Activated CD4-positive, alpha-beta memory T cell treated with anti-CD3 and anti-CD28 coated beads for 36 hours (primary cell): ENCODE results near the gene WNT6. TPM values are rescaled to one million over a fixed set of nuclear protein-coding genes. Genes with fewer than 3 reads are reported as not detected.

ENCODE experiments used
- CTCF ChIA-PET: fragments of 350-600 bp; sonication (Branson Sonifier 250); formaldehyde crosslinking; loops from one replicate; lab custom pipeline; 2021; ENCODE audit warnings: antibody characterized with exemption, inconsistent platforms; lab: Charles Lee
- POLR2A ChIA-PET: fragments of 350-600 bp; sonication (Branson Sonifier 250); formaldehyde crosslinking; loops from one replicate; lab custom pipeline; 2021; ENCODE audit warnings: antibody characterized with exemption; lab: Charles Lee
- DNase-seq: peaks from one replicate; pipeline ENCODE4 v3.0.0-alpha.2; 2020
- H3K27ac Mint-ChIP-seq: one replicate; pipeline ENCODE4 v1.8.0; 2021; ENCODE audit warnings: mixed read lengths
- H3K27me3 Mint-ChIP-seq: one replicate; pipeline ENCODE4 v1.8.0; 2021; ENCODE audit warnings: mixed read lengths
- H3K36me3 Mint-ChIP-seq: one replicate; pipeline ENCODE4 v1.8.0; 2021; ENCODE audit warnings: mixed read lengths
- H3K4me1 Mint-ChIP-seq: one replicate; pipeline ENCODE4 v1.8.0; 2021; ENCODE audit warnings: low read depth, mixed read lengths
- H3K4me3 Mint-ChIP-seq: one replicate; pipeline ENCODE4 v1.8.0; 2021; ENCODE audit warnings: mild to moderate bottlenecking, mixed read lengths
- H3K9me3 Mint-ChIP-seq: one replicate; pipeline ENCODE4 v1.8.0; 2021; ENCODE audit warnings: mixed read lengths
- intact Hi-C: fragments of 100-400 bp; cut with micrococcal nuclease; formaldehyde crosslinking; loops from one replicate; pipeline ENCODE4 v1.15.1; 2023
- total RNA-seq, 2 experiments: library from RNA; stranded (reverse); gene quantifications; one replicate each; pipeline ENCODE4 v1.2.3, GENCODE V29; 2021

WNT6 gene
- total RNA-seq, 2 experiments from 2014 or later = 0.31 to 0.40 TPM

- no peak for DNase-seq
- CTCF ChIA-PET = interaction anchor here (0.8 to 22.6 kb wide), 10 partner anchors 9 to 142 kb away, joined by 3 to 1400 read pairs (median 5); no protein-coding TSS in a partner anchor
- H3K36me3 Mint-ChIP-seq = no peaks in the 10 kb centered on the region
- POLR2A ChIA-PET = interaction anchor here (14.2 kb wide), 1 partner anchor 23 kb away, joined by 215 read pairs; no protein-coding TSS in a partner anchor
- H3K4me3 Mint-ChIP-seq = peak overlapping the region; percentile 28
- H3K9me3 Mint-ChIP-seq = no peaks in the 10 kb centered on the region
- intact Hi-C loops = no loop called here
- H3K27me3 Mint-ChIP-seq = peaks cover 48% of the 10 kb centered on the region
- peaks cover 25% of the 10 kb centered on the region for H3K4me1 Mint-ChIP-seq
- H3K27ac Mint-ChIP-seq = no peak overlapping the region
These were observed 13.2 kb downstream of the WNT6 start for GRCh38 chr2:218872645-218873358.

DNA sequence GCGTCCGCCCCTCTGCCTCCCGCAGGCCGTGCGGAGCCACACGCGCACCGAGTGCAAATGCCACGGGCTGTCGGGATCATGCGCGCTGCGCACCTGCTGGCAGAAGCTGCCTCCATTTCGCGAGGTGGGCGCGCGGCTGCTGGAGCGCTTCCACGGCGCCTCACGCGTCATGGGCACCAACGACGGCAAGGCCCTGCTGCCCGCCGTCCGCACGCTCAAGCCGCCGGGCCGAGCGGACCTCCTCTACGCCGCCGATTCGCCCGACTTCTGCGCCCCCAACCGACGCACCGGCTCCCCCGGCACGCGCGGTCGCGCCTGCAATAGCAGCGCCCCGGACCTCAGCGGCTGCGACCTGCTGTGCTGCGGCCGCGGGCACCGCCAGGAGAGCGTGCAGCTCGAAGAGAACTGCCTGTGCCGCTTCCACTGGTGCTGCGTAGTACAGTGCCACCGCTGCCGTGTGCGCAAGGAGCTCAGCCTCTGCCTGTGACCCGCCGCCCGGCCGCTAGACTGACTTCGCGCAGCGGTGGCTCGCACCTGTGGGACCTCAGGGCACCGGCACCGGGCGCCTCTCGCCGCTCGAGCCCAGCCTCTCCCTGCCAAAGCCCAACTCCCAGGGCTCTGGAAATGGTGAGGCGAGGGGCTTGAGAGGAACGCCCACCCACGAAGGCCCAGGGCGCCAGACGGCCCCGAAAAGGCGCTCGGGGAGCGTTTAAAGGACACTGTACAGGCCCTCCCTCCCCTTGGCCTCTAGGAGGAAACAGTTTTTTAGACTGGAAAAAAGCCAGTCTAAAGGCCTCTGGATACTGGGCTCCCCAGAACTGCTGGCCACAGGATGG is 14.0 kb downstream of the WNT6 start:
- POLR2A ChIA-PET = interaction anchor here (14.2 kb wide), 1 partner anchor 22 kb away, joined by 215 read pairs; no protein-coding TSS in a partner anchor
- peak overlapping the region; percentile 28 for H3K4me3 Mint-ChIP-seq
- intact Hi-C loops = loop anchor here (2.0 kb wide), 1 partner anchor 13 kb away; no protein-coding TSS in a partner anchor

DNA sequence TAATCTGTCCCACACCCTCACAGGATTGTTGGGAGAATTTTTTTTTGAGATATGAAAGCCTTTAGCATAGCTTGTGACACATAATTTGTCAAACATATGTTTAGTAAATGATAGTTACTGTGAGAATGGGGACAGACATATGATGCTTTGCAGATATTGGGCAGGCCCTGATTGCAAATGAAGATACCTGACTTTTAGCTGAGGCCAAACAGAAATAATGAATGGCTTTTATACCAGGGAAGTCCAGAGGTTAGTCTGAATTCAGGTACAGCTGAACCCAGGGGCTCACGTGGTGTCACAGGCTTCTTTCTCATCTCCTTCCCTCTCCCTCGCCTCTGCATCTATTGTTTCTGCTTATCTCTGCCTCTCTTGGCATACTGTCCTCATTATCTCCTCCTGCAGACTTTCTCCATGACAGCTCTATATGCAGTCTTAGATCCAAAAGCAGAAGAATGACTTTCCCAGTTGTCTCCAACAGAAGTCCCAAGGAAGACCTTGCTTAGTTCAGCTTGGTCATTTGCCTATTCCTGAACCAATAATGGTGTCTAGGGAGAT is 16.2 kb downstream of the WNT6 start:
- H3K4me3 Mint-ChIP-seq = no peak overlapping the region
- H3K4me1 Mint-ChIP-seq = peaks cover 33% of the 10 kb centered on the region
- POLR2A ChIA-PET = interaction anchor here (0.7 to 14.2 kb wide), 2 partner anchors 20 to 141 kb away, joined by 3 to 215 read pairs; no protein-coding TSS in a partner anchor
- intact Hi-C loops = loop anchor here (1.0 to 5.0 kb wide), 3 partner anchors 15 to 107 kb away; no protein-coding TSS in a partner anchor
- peaks cover 34% of the 10 kb centered on the region for H3K27me3 Mint-ChIP-seq
- no peaks in the 10 kb centered on the region for H3K36me3 Mint-ChIP-seq
- DNase-seq = no peak
- no peak overlapping the region for H3K27ac Mint-ChIP-seq
- CTCF ChIA-PET = interaction anchor here (0.7 to 22.6 kb wide), 33 partner anchors 10 to 623 kb away, joined by 3 to 1400 read pairs (median 5); partner anchors contain the start of genes CDK5R2, GMPPA and WNT6
- no peaks in the 10 kb centered on the region for H3K9me3 Mint-ChIP-seq

More for the DNA sequence above, 14.0 kb downstream of the WNT6 start:
- Mint-ChIP-seq H3K27ac (no peak overlapping the region), H3K4me1 (peaks cover 25% of the 10 kb centered on the region), H3K9me3 (no peaks in the 10 kb centered on the region), H3K27me3 (peaks cover 43% of the 10 kb centered on the region), H3K36me3 (no peaks in the 10 kb centered on the region)
- CTCF ChIA-PET = interaction anchor here (0.9 to 22.6 kb wide), 5 partner anchors 21 to 142 kb away, joined by 3 to 1400 read pairs (median 21); no protein-coding TSS in a partner anchor
- no peak for DNase-seq

- Mint-ChIP-seq H3K36me3 (no peaks in the 10 kb centered on the region), H3K9me3 (no peaks in the 10 kb centered on the region), H3K4me1 (peaks cover 38% of the 10 kb centered on the region), H3K27ac (peak overlapping the region; percentile 3), H3K4me3 (no peak overlapping the region), H3K27me3 (peaks cover 32% of the 10 kb centered on the region)
- peak; percentile 82 for DNase-seq
- ChIA-PET CTCF (interaction anchor here (0.7 to 22.6 kb wide), 46 partner anchors 10 to 622 kb away, joined by 3 to 1400 read pairs (median 4); partner anchors contain the start of genes CDK5R2, GMPPA and WNT6), POLR2A (interaction anchor here (0.6 to 14.2 kb wide), 3 partner anchors 19 to 142 kb away, joined by 3 to 215 read pairs (median 4); no protein-coding TSS in a partner anchor)
- intact Hi-C loops = loop anchor here (1.0 to 5.0 kb wide), 2 partner anchors 22 to 106 kb away; no protein-coding TSS in a partner anchor
These were observed 17.1 kb downstream of the WNT6 start for GRCh38 chr2:218876562-218877219.

DNA sequence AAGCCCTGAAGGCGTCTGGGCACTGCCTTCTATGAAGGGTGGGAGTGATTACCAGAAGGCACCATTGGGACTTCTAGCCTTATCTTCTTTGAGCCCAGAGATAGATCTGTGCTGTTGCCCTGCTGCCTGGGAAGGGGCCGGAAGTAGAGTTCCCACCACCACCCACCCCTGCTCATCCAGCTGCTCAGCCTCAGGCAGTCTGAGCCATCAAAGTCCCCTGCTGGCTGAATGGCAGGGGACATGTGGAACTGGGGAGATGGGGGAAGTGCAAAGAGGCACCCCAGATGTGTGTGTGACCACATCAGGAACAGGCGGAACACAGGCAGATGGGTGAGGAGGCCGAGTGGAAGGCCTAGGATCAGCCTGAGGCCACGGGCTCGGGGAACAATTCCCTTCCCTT is 17.7 kb downstream of the WNT6 start:
- POLR2A ChIA-PET = interaction anchor here (14.2 kb wide), 1 partner anchor 18 kb away, joined by 215 read pairs; no protein-coding TSS in a partner anchor
- no peaks in the 10 kb centered on the region for H3K9me3 Mint-ChIP-seq
- peaks cover 28% of the 10 kb centered on the region for H3K27me3 Mint-ChIP-seq
- peaks cover 37% of the 10 kb centered on the region for H3K4me1 Mint-ChIP-seq
- no peak overlapping the region for H3K4me3 Mint-ChIP-seq
- no peaks in the 10 kb centered on the region for H3K36me3 Mint-ChIP-seq
- CTCF ChIA-PET = interaction anchor here (0.8 to 22.6 kb wide), 19 partner anchors 11 to 591 kb away, joined by 3 to 1400 read pairs (median 6); partner anchors contain the start of gene WNT6
- no peak for DNase-seq
- intact Hi-C loops = loop anchor here (5.0 kb wide), 1 partner anchor 105 kb away; no protein-coding TSS in a partner anchor
- no peak overlapping the region for H3K27ac Mint-ChIP-seq

DNA sequence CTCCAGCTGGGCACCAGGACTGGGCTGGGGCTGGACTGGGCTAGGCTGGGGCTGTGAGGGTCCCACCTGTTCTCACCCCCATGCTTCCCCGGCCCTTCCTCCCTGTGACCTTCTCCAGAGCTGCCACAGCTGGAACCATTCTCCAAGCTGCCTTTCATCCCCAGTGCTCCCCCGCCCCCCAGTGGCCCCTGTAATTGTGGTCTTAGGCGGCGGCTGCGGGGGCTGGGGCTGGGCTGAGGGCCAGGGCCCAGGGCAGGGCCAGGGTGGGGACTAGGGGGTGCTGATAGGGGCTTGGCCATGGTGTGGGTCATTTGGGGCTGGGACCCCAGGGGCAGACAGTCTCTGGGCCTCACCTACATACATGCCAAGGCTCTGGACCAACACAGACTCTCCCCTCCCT is 18.3 kb downstream of the WNT6 start:
- intact Hi-C loops = loop anchor here (5.0 kb wide), 1 partner anchor 104 kb away; no protein-coding TSS in a partner anchor
- Mint-ChIP-seq H3K27me3 (peaks cover 22% of the 10 kb centered on the region), H3K9me3 (no peaks in the 10 kb centered on the region), H3K27ac (no peak overlapping the region), H3K4me3 (no peak overlapping the region), H3K4me1 (peaks cover 41% of the 10 kb centered on the region), H3K36me3 (no peaks in the 10 kb centered on the region)
- ChIA-PET CTCF (interaction anchor here (0.8 to 22.6 kb wide), 7 partner anchors 17 to 119 kb away, joined by 3 to 1400 read pairs (median 9); no protein-coding TSS in a partner anchor), POLR2A (interaction anchor here (14.2 kb wide), 1 partner anchor 18 kb away, joined by 215 read pairs; no protein-coding TSS in a partner anchor)
- DNase-seq = no peak

DNA sequence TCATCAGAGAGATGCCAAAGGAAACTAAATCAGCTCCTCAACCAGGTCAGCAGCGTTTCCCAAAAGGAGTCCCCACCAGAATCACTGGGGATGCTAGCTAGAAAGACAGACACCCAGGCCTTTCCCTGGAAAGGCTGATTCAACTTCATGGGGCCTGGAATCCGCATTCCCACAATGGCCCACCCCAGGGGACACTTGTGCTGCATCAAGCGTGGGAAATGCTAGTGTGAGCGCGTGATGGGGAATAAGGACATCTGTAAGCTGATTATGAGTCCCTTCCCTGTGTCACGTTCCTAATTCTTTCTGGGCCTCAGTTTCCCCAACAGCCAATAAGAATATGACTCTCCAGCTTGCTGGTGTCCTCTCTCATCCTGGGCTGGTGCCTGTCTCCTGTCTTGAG is 18.9 kb downstream of the WNT6 start:
- no peaks in the 10 kb centered on the region for H3K9me3 Mint-ChIP-seq
- CTCF ChIA-PET = interaction anchor here (0.8 to 22.6 kb wide), 3 partner anchors 16 to 116 kb away, joined by 3 to 1400 read pairs (median 9); no protein-coding TSS in a partner anchor
- POLR2A ChIA-PET = interaction anchor here (14.2 kb wide), 1 partner anchor 17 kb away, joined by 215 read pairs; no protein-coding TSS in a partner anchor
- peak overlapping the region; percentile 23 for H3K27ac Mint-ChIP-seq
- no peak for DNase-seq
- no peak overlapping the region for H3K4me3 Mint-ChIP-seq
- H3K36me3 Mint-ChIP-seq = no peaks in the 10 kb centered on the region
- H3K27me3 Mint-ChIP-seq = peaks cover 17% of the 10 kb centered on the region
- H3K4me1 Mint-ChIP-seq = peaks cover 41% of the 10 kb centered on the region
- intact Hi-C loops = loop anchor here (5.0 kb wide), 1 partner anchor 104 kb away; no protein-coding TSS in a partner anchor

DNA sequence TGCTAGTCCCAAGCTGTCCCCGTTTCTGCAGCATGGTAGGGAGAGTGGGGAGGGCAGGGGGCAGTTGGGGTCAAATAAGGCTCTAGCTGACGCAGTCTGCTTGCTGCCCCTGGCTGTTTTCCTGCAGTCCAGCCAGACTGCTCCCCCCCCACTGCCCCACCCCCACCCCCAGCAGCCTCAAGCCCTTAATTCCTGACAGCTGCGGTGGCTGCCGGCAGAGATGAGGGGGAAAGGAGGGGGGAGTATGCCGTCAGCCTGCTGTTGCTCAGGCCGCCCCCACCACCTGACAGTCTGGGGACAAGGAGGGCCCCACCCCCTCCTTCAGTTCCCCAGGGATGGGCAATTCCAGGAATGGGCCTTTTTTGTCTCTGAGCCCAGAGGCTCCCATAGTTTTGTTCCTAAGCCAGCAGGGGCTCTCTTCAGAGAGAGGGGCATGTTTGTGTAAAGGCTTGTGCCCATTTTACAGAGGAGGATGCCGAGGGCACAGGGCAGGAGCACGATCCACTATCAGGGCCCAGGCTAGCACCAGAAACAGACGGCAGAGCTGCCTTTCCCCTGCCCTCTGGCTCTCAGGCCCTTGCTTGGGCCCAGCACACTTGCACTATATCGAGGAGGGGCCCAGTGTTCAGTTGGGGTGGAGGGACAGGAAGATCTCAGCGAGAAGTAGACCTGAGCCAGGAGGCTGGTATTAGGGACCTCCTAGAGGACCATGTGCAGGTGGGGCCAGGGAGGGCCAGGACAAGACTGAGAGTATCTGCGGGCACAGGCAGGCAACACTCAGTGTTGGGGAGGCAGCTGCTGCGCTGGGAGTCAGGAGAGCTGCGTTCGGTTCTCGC is 19.5 kb downstream of the WNT6 start:
- DNase-seq = no peak
- POLR2A ChIA-PET = interaction anchor here (14.2 kb wide), 1 partner anchor 16 kb away, joined by 215 read pairs; no protein-coding TSS in a partner anchor
- Mint-ChIP-seq H3K4me3 (peak overlapping the region; percentile 79), H3K27ac (peak overlapping the region; percentile 67), H3K4me1 (peaks cover 43% of the 10 kb centered on the region), H3K27me3 (peaks cover 14% of the 10 kb centered on the region), H3K9me3 (no peaks in the 10 kb centered on the region), H3K36me3 (no peaks in the 10 kb centered on the region)
- intact Hi-C loops = loop anchor here (5.0 kb wide), 1 partner anchor 103 kb away; no protein-coding TSS in a partner anchor
- CTCF ChIA-PET = interaction anchor here (0.9 to 22.6 kb wide), 6 partner anchors 10 to 117 kb away, joined by 3 to 1400 read pairs (median 6); no protein-coding TSS in a partner anchor

- H3K27me3 Mint-ChIP-seq = peaks cover 9% of the 10 kb centered on the region
- no peaks in the 10 kb centered on the region for H3K9me3 Mint-ChIP-seq
- no peaks in the 10 kb centered on the region for H3K36me3 Mint-ChIP-seq
- peak overlapping the region; percentile 79 for H3K4me3 Mint-ChIP-seq
- intact Hi-C loops = loop anchor here (1.0 to 5.0 kb wide), 2 partner anchors 17 to 103 kb away; no protein-coding TSS in a partner anchor
- ChIA-PET POLR2A (interaction anchor here (14.2 kb wide), 1 partner anchor 16 kb away, joined by 215 read pairs; no protein-coding TSS in a partner anchor), CTCF (interaction anchor here (0.9 to 22.6 kb wide), 5 partner anchors 10 to 116 kb away, joined by 3 to 1400 read pairs (median 5); no protein-coding TSS in a partner anchor)
- H3K27ac Mint-ChIP-seq = peak overlapping the region; percentile 67
- no peak for DNase-seq
- H3K4me1 Mint-ChIP-seq = peaks cover 48% of the 10 kb centered on the region
These were observed 20.1 kb downstream of the WNT6 start for GRCh38 chr2:218879776-218880101.
